Bronchial epithelial cell (primary cell): ENCODE measurements around the gene ST14. TPM values are rescaled to one million over a fixed set of nuclear protein-coding genes. Genes with fewer than 3 reads are reported as not detected.

Source experiments
- DNase-seq: peaks from one replicate; pipeline ENCODE4 v3.0.0-alpha.2; 2010; ENCODE audit warnings: low read depth
- FAIRE-seq: peaks from 2 replicates; lab custom pipeline; 2011; peaks lifted over from hg19 to GRCh38; lab: Jason Lieb, UNC
- H3K27me3 ChIP-seq: 2 replicates; pipeline ENCODE4 v1.5.1; 2011; ENCODE audit warnings: low read length; ENCODE audit not compliant: control insufficient read depth, insufficient read depth
- H3K36me3 ChIP-seq: 2 replicates; pipeline ENCODE4 v1.5.1; 2011; ENCODE audit warnings: low read length; ENCODE audit not compliant: control insufficient read depth, insufficient read depth
- H3K4me3 ChIP-seq: 2 replicates; pipeline ENCODE4 v1.5.1; 2011; ENCODE audit warnings: mild to moderate bottlenecking, low read depth, low read length, control low read depth
- total RNA-seq: library from RNA; depleted of rRNA; stranded (reverse); fragments of >200 nt; gene quantifications from 2 replicates; pipeline ENCODE4 v1.2.1, GENCODE V29; 2014
- TF ChIP-seq, protein P1 (sequence below): IDR thresholded peaks from 2 replicates; pipeline ENCODE4 v1.5.1; 2011; ENCODE audit warnings: mild to moderate bottlenecking, moderate library complexity, low read length, control low read depth, inconsistent platforms; ENCODE audit not compliant: insufficient read depth, severe bottlenecking

Gene ST14
- 79.2 and 105 TPM in 2 replicates for total RNA-seq

DNA sequence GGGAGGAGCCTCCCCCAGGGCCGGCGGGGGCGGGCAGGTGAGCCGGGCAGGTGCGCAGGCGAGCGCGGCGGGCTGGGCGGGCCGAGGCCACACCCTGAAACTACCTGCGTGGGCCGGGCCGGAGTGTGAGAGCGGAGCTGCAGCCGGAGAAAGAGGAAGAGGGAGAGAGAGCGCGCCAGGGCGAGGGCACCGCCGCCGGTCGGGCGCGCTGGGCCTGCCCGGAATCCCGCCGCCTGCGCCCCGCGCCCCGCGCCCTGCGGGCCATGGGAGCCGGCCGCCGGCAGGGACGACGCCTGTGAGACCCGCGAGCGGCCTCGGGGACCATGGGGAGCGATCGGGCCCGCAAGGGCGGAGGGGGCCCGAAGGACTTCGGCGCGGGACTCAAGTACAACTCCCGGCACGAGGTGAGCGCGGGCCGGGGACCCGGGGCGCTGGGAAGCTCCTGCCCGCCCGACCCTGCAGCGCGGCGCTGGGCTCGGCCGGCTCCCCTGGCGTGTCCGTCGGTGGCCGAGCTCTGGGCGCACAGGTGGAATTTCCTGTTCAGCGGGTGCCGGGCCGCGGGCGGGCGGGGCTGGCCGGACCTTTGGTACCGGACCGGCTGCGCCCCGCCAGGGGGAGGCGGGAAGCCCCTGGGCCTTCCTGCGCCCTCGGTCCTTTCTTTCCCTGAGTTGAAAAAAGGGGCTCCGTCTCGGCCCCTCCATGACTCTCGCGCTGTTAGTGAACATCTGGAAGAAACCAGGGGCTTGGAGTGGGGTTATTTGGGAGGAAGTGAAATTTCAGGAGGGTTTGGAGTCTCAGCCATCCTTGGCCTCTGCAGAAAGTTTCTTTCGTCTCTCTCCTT is at the start of gene ST14:
ST14 (plus strand) TSS at position 126 of the 841 bp plus-strand sequence; CDS start at position 324, 198 bp downstream.
- Histone ChIP-seq H3K4me3 (peak within 1 kb of the TSS; percentile 68), H3K36me3 (peaks cover 5% of the 10 kb centered on the region), H3K27me3 (peaks cover 6% of the 10 kb centered on the region)
- no peak for FAIRE-seq
- TF ChIP-seq, protein P1, sequence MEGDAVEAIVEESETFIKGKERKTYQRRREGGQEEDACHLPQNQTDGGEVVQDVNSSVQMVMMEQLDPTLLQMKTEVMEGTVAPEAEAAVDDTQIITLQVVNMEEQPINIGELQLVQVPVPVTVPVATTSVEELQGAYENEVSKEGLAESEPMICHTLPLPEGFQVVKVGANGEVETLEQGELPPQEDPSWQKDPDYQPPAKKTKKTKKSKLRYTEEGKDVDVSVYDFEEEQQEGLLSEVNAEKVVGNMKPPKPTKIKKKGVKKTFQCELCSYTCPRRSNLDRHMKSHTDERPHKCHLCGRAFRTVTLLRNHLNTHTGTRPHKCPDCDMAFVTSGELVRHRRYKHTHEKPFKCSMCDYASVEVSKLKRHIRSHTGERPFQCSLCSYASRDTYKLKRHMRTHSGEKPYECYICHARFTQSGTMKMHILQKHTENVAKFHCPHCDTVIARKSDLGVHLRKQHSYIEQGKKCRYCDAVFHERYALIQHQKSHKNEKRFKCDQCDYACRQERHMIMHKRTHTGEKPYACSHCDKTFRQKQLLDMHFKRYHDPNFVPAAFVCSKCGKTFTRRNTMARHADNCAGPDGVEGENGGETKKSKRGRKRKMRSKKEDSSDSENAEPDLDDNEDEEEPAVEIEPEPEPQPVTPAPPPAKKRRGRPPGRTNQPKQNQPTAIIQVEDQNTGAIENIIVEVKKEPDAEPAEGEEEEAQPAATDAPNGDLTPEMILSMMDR = no peak
- DNase-seq = peak; percentile 50

DNA sequence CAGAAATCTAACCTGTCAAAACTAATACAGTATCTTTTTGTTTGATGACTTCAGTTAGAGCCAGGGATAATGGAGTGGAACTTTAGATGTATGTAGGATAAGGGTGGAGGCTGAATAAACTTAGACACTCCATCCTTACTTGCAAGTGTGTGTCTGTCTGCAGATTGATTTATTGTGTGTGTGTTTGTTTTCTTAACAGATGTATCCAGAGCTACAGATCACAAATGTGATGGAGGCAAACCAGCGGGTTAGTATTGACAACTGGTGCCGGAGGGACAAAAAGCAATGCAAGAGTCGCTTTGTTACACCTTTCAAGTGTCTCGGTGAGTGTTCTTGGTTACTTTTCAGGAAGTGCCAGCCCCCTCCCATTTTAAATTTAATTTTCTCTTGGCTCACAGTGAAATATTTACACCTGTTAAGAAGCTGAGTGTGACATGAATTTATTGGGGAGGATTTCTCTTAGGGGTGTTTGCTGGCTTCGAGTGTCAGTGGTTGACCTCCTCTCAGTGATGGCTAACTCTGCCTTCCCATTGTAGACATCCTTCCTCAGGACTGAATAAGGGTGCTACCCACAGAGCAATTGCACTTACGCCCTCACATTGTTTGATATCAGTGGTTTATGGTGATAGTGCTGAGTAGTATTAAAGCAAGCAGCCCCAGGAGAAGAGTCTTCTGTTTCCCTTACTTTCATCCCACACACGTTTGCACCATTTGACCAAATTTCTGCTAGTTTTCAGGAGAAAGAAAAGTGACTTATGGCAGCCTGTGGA is 49.1 kb upstream of the ST14 start:
- peaks cover 12% of the 10 kb centered on the region for H3K36me3 ChIP-seq

DNA sequence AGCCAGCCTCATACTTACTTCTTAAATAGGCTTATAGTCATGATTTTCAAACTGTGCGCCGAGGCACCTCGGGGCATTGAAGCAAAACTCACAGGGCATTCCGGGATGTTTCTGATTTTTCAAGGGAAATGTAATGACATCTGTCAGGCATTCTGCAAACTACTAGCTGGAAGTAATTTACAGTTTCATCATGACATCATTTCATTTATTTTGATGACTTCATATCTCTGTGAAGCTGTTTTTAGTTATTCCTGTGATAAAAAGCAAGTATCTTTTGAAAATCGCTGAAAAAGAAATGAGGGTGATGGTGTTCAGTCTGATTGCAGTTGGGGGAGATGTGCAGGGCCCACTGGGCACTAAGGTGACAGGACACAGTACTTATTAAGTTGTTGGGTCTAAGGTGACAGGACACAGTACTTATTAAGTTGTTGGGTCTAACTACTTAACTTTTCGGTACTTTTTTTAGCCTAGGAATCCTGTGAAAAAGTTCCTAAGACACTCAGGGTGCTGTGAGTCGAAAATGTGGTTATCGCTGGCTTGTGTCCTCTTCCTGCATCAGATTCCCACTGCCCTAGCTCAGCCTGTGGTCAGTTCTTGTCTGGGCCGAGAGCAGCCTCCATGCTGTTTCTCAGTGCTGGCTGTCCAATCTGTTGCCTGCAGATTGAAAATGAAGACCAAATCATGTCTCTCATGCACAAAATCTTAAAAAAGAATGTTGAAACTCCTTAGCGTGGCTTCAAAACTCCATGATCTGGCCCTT is 47.3 kb upstream of the ST14 start:
- Histone ChIP-seq H3K4me3 (no peak overlapping the region), H3K36me3 (peaks cover 14% of the 10 kb centered on the region), H3K27me3 (no peaks in the 10 kb centered on the region)
- no peak for FAIRE-seq
- no peak for DNase-seq
- TF ChIP-seq, protein P1 = no peak

More for the DNA sequence above, 49.1 kb upstream of the ST14 start:
- DNase-seq (no peak), FAIRE-seq (peak; percentile 28)
- TF ChIP-seq, protein P1 = no peak
- no peak overlapping the region for H3K4me3 ChIP-seq
- H3K27me3 ChIP-seq = no peaks in the 10 kb centered on the region

DNA sequence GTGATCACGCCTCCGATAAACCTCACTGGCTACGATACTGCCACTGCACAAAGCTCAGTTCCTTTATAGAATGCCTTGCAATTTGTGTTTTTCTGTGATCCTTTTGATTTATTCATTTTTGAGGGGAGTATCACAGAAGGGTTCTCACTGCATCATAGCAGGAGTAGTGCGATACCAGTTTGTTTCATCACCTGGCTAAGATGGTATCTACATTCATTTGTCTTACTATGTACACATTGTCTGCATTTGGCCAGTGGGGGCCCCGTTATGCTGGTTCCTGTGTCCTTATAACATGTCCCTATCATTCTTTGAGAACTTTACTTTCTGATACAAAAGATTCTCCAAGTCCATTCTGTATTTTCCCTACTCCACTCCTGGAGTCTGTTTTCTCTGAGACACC is 45.3 kb upstream of the ST14 start:
- H3K27me3 ChIP-seq = no peaks in the 10 kb centered on the region

DNA sequence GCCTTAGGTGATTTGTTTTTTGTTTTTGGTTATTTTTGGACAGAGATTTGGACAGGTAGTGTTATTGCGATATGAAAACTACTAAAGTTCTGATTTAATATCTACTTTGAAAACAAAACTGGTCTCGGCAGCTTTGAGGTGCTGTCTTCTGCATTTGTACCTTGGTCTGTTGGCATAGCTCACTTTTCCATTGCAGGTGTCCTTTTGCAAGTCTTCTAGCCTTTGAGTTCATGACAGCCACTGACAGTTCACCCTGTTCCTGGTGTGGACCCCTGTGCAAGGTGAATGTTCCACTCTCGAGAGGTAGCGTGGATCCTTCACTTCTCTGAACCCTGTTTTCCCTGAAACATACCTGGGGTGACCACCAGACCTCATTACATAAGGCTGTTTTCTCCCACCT is 44.9 kb upstream of the ST14 start:
- Histone ChIP-seq H3K27me3 (no peaks in the 10 kb centered on the region), H3K36me3 (peaks cover 18% of the 10 kb centered on the region), H3K4me3 (no peak overlapping the region)
- DNase-seq = no peak
- TF ChIP-seq, protein P1 = no peak
- no peak for FAIRE-seq

More for the DNA sequence above, 45.3 kb upstream of the ST14 start:
- no peak overlapping the region for H3K4me3 ChIP-seq
- FAIRE-seq (no peak), DNase-seq (no peak)
- TF ChIP-seq, protein P1 = no peak
- peaks cover 18% of the 10 kb centered on the region for H3K36me3 ChIP-seq
